Effector memory CD8-positive, alpha-beta T cell (primary cell): ENCODE data around the gene COQ8A.

Experiments used
- ATAC-seq: fragments of 150-1000 bp; cut with Tn5 transposase; replicated peaks from 2 replicates; pipeline ENCODE4 v1.10.0; 2021; ENCODE audit warnings: mild to moderate bottlenecking, moderate library complexity
- DNase-seq, 3 experiments: peaks; one replicate each; pipeline ENCODE4 v3.0.0; 2021
- H3K27ac Mint-ChIP-seq, 2 donors: one replicate each; pipeline ENCODE4 v1.8.0; 2022; ENCODE audit warnings: mild to moderate bottlenecking in 2 of 2, mixed read lengths in 2 of 2, moderate library complexity in 2 of 2
- H3K27me3 Mint-ChIP-seq, 2 donors: one replicate each; pipeline ENCODE4 v1.8.0; 2022; ENCODE audit warnings: mixed read lengths in 2 of 2
- H3K36me3 Mint-ChIP-seq: one replicate; pipeline ENCODE4 v1.8.0; 2022; ENCODE audit warnings: mild to moderate bottlenecking, moderate library complexity, mixed read lengths; ENCODE audit not compliant: insufficient read depth
- H3K4me1 Mint-ChIP-seq, 2 donors: one replicate each; pipeline ENCODE4 v1.8.0; 2022; ENCODE audit warnings: low read depth in 2 of 2, mixed read lengths in 2 of 2
- H3K4me3 Mint-ChIP-seq, 2 donors: one replicate each; pipeline ENCODE4 v1.8.0; 2022; ENCODE audit warnings: mild to moderate bottlenecking in 2 of 2, mixed read lengths in 2 of 2, moderate library complexity in 2 of 2
- H3K9me3 Mint-ChIP-seq, 2 donors: one replicate each; pipeline ENCODE4 v1.8.0; 2022; ENCODE audit warnings: mixed read lengths in 2 of 2

COQ8A gene

DNA sequence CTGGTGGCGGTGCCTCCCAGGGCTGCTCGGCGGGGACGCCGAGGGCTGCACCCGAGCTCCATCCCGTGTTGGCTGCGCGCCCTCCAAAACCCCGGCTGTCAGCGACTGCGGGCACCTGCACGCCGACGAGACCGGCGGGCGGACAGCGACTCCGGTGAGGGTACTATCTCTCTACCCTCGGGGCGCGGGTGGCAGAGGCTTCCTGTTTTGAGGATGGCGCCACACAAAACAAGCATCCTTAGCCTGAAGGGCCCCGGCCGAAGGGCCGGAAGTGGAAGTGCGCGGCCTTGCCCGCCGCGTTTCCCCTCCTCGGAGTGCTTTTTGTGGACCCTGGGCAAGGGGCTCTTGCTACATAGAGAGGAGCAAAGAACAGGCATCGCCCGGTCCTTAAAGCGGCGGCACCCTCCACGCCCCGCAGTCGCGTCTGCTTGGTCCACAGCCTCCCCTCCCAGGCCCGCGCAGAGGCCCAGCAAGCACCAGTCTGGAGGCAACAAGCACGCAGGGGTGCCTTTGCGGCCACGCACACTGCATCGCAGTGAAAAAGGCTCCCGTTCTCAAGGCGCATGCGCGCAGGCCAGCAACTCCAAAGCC, 561 bp upstream of the COQ8A start:
- Mint-ChIP-seq H3K36me3 (peaks cover 22% of the 10 kb centered on the region), H3K9me3 (peaks cover 0 to 12% of the 10 kb centered on the region in 2 donors), H3K27me3 (no peaks in the 10 kb centered on the region), H3K4me1 (peaks cover 37 to 49% of the 10 kb centered on the region in 2 donors), H3K4me3 (peak overlapping the region; percentile 86 to 89), H3K27ac (peak overlapping the region; percentile 97)
- ATAC-seq = peak; percentile 26
- DNase-seq = peak in 2 of 3 experiments; percentile 50 to 59

DNA sequence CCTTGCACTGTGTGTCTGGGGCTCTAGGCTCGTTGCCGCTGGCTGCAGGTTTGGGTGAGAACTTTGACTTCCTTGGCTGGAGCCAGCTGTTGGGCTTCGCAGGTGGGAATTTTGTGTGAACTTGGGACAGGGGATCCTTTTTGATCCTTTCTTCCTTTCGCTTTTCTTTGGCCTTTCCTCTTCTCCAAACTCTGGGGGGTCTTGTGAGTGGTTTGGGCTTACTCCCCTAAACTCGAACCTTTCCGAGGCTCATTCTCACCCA, 643 bp downstream of the COQ8A start:
- peaks cover 42 to 49% of the 10 kb centered on the region in 2 donors for H3K4me1 Mint-ChIP-seq
- H3K4me3 Mint-ChIP-seq = peak overlapping the region; percentile 86 to 89
- no peaks in the 10 kb centered on the region for H3K27me3 Mint-ChIP-seq
- ATAC-seq (no peak), DNase-seq (no peak)
- H3K9me3 Mint-ChIP-seq = peaks cover 0 to under 1% of the 10 kb centered on the region in 2 donors
- H3K36me3 Mint-ChIP-seq = peaks cover 22% of the 10 kb centered on the region
- H3K27ac Mint-ChIP-seq = peak overlapping the region; percentile 97

DNA sequence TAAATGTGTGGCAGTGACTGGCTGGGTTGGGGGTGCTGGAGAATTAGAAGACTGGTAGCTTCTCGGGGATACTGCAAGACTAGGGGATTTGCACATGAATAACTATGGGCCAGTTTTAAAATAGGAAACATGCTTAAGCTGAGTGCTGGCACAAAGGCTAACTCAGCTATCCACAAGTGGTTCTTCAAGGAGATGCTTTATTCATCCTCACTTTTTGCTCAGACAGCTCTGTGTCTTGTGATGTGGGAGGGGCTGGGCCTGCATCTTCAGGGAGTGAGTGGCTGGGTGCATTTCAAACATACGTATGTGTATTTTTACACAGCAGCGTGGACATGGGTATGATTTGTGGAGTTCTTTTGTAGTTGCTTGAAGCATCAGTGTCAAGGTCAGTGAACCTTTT, 2.3 kb downstream of the COQ8A start:
- peak overlapping the region in 1 of 2 donors; percentile 79 for H3K27ac Mint-ChIP-seq
- ATAC-seq = no peak
- H3K4me1 Mint-ChIP-seq = peaks cover 49 to 63% of the 10 kb centered on the region in 2 donors
- DNase-seq = no peak
- no peaks in the 10 kb centered on the region for H3K9me3 Mint-ChIP-seq
- H3K36me3 Mint-ChIP-seq = peaks cover 22% of the 10 kb centered on the region
- no peaks in the 10 kb centered on the region for H3K27me3 Mint-ChIP-seq
- peak overlapping the region; percentile 59 to 86 for H3K4me3 Mint-ChIP-seq

DNA sequence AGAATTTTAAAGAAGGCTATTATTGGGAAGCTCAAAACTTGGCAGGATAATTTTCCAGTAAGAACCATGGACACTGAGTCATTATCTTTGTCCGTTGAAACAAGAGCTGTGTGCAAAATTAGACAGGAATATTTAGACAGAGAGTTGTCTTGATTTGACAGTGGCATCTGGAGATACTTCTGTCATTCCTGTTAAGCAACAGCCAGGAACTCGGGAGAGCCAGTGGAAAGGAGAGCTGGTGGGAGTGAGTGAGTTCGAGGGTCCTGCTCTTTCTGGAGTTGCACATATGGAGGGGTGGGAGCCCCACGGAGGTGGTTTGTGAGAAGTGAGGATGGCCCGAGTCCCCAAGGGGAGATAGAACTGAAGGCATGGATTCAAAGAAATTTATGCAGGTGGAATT, 3.1 kb downstream of the COQ8A start:
- Mint-ChIP-seq H3K27me3 (no peaks in the 10 kb centered on the region), H3K27ac (peak overlapping the region in 1 of 2 donors; percentile 83), H3K9me3 (no peaks in the 10 kb centered on the region), H3K36me3 (peaks cover 22% of the 10 kb centered on the region), H3K4me3 (no peak overlapping the region), H3K4me1 (peaks cover 51 to 64% of the 10 kb centered on the region in 2 donors)
- ATAC-seq (no peak), DNase-seq (no peak)

DNA sequence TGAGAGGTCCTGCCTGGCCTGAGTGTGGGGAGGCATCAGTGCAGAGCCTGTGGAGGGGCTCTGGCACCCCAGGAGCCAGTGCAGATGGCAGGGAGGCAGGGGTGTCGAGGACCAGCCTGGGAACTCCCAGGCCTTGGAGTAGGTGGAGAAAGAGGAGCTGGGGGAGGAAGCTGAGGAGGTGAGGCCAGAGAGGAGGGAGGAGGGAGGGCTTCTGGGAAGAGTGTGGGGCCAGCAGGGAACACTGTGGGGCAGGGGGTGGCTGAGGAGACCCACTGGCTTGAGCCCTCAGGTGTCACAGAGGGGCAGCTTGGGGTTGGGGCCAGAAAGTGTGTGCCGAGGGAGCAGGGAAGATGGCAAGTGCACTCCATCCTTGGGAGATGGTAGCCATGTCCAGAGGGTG, 3.8 kb downstream of the COQ8A start:
- no peak overlapping the region for H3K4me3 Mint-ChIP-seq
- H3K9me3 Mint-ChIP-seq = no peaks in the 10 kb centered on the region
- peaks cover 16% of the 10 kb centered on the region for H3K36me3 Mint-ChIP-seq
- H3K27ac Mint-ChIP-seq = peak overlapping the region; percentile 30 to 83
- H3K4me1 Mint-ChIP-seq = peaks cover 53 to 60% of the 10 kb centered on the region in 2 donors
- ATAC-seq (no peak), DNase-seq (no peak)
- H3K27me3 Mint-ChIP-seq = no peaks in the 10 kb centered on the region

DNA sequence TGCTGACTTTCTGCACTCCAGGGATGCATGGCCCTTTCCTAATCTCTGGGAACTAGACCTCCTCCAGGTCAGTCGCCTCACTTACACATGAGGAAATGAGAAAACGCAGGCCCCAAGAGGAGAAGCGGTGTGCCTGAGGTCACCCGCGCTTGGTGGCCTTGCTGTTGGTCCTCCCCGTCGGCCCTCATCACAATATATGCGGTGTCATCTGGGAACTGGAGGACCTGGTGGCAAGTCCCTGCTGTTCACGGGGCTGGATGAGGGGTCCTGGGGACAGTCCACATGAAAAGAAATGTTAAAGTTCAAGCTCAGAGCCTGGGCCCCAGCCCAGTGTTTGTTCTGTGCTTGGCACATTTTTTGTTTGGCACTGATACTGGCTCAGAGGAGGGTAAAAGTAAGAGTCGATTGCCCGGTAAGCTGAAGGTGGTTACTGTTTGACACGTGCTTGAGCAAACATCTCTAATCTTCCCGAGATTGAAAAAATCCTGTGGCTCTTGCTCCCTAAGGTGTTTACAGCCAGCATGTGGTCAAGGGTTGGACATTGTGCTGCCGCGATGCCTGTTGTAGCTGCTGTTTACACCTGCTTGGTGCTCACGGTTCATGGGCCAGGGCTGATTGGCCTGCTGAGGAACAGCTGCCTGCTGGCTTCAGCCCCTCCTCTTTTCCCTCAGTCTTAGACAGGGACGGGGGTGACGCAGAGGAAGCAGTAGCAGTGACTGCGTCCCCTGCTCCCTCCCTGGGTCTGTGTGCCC, 5.2 kb downstream of the COQ8A start:
- peaks cover 49 to 55% of the 10 kb centered on the region in 2 donors for H3K4me1 Mint-ChIP-seq

DNA sequence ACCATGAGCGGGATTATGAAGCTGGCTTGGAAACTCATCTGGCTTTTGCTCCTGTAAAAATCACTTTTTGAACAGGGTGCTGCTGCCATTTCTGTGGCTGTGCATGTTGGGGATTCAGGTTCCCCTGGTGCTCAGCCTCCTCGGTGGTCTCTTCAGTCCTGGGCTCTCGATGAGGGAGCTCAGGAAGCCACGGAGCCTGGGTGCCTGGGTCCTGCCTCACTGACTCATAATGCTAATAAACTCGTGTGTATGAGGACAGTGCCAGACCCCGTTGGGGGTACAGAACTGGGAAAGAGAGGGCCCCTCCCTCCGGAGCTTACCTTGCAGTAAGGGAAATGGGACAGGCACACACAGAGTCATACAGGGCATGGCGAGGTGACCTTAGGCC, 5.8 kb downstream of the COQ8A start:
- Mint-ChIP-seq H3K27ac (peak overlapping the region in 1 of 2 donors; percentile 73), H3K4me3 (no peak overlapping the region), H3K36me3 (peaks cover 4% of the 10 kb centered on the region), H3K4me1 (peaks cover 46 to 54% of the 10 kb centered on the region in 2 donors), H3K9me3 (no peaks in the 10 kb centered on the region), H3K27me3 (no peaks in the 10 kb centered on the region)
- ATAC-seq (no peak), DNase-seq (no peak)

More for the DNA sequence above, 5.2 kb downstream of the COQ8A start:
- ATAC-seq (no peak), DNase-seq (no peak)
- Mint-ChIP-seq H3K27ac (peak overlapping the region in 1 of 2 donors; percentile 73), H3K4me3 (no peak overlapping the region), H3K27me3 (no peaks in the 10 kb centered on the region), H3K36me3 (peaks cover 4% of the 10 kb centered on the region), H3K9me3 (no peaks in the 10 kb centered on the region)

DNA sequence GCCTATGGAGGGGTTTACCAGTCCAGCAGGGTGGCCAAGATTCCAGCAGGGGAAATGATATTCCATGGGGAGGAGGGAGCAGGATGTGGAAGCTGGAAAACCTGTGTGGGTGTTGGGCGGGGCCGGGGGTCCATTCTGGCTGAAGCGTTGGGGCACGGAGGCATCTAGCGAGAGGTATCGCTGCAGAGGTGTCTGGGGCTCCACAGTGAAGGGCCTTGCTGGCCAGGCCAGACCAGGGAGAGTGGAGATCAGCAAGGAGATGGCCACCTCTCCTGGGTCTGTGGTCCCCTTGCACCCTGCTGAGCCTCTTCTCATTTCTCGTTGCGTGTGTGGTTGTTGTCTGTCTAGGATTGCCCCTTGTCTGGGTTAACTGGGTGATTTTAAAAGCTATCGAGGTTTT, 6.2 kb downstream of the COQ8A start:
- ATAC-seq = no peak
- Mint-ChIP-seq H3K9me3 (no peaks in the 10 kb centered on the region), H3K4me3 (no peak overlapping the region), H3K4me1 (peaks cover 45 to 53% of the 10 kb centered on the region in 2 donors), H3K36me3 (peaks cover 2% of the 10 kb centered on the region), H3K27me3 (no peaks in the 10 kb centered on the region), H3K27ac (peak overlapping the region in 1 of 2 donors; percentile 73)
- no peak for DNase-seq

DNA sequence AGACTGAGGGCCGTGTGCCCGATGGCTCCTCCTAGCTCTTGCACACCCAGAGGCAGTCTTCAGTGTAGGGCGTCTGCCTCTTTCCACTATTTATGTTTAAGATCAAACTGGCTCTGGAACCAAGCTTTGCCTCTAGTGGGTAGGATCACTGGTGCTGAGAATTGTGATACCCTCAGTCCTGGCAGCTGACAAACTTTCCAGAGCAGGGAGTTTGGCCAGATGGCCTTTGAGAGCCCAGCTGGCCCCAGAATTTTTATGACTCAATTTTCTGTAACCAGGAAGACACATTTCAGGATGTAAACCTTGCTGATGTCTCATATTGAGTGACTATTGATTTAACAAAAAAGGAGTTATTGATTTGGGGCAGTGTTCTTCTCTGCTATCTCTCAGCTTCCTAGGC, 6.7 kb downstream of the COQ8A start:
- H3K27me3 Mint-ChIP-seq = no peaks in the 10 kb centered on the region
- no peaks in the 10 kb centered on the region for H3K36me3 Mint-ChIP-seq
- H3K9me3 Mint-ChIP-seq = no peaks in the 10 kb centered on the region
- peaks cover 47 to 52% of the 10 kb centered on the region in 2 donors for H3K4me1 Mint-ChIP-seq
- no peak for ATAC-seq
- H3K4me3 Mint-ChIP-seq = no peak overlapping the region
- H3K27ac Mint-ChIP-seq = peak overlapping the region in 1 of 2 donors; percentile 73
- DNase-seq = no peak

DNA sequence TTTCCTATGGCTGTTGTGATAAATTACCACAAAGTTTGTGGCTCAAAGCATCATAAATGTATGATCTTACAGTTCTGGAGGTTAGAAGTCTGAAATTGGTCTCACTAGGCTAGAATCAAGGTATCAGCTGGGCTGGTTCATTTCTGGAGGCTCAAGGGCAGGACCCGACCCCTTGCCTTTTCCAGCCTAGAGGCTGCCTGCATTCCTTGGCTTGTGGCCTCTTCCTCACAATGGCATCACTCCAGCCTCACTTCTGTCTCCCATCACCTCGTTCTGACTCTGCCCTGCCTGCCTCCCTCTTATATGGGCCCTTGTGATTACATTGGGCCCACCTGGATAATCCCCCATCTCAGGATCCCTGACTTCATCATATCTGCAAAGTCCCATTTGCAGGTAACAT, 8.0 kb downstream of the COQ8A start:
- no peak overlapping the region for H3K4me3 Mint-ChIP-seq
- no peaks in the 10 kb centered on the region for H3K36me3 Mint-ChIP-seq
- no peak overlapping the region for H3K27ac Mint-ChIP-seq
- H3K9me3 Mint-ChIP-seq = no peaks in the 10 kb centered on the region
- DNase-seq (no peak), ATAC-seq (no peak)
- H3K4me1 Mint-ChIP-seq = peaks cover 40 to 41% of the 10 kb centered on the region in 2 donors
- no peaks in the 10 kb centered on the region for H3K27me3 Mint-ChIP-seq

DNA sequence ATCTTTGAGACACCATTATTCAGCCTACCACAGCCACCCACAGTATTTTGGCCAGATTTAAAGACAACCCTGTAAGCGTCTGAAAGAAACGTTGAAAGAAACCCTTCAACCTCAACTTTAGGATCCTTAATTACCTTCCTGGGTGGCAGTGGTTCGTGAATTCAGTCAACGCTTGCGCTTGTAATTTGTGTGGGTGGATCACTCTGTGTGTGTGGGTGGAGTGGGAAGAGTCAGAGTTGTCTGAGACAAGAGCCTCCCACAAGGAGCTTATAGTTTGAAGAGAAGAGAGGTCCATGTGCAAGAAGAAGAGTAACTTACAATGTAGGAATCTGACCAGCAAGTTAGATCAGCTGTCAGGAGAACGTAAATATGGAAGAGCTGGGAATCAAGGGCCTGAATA, 8.4 kb downstream of the COQ8A start:
- Mint-ChIP-seq H3K27ac (no peak overlapping the region), H3K4me1 (peaks cover 40 to 41% of the 10 kb centered on the region in 2 donors), H3K4me3 (no peak overlapping the region), H3K9me3 (no peaks in the 10 kb centered on the region), H3K27me3 (no peaks in the 10 kb centered on the region), H3K36me3 (no peaks in the 10 kb centered on the region)
- ATAC-seq (no peak), DNase-seq (no peak)

DNA sequence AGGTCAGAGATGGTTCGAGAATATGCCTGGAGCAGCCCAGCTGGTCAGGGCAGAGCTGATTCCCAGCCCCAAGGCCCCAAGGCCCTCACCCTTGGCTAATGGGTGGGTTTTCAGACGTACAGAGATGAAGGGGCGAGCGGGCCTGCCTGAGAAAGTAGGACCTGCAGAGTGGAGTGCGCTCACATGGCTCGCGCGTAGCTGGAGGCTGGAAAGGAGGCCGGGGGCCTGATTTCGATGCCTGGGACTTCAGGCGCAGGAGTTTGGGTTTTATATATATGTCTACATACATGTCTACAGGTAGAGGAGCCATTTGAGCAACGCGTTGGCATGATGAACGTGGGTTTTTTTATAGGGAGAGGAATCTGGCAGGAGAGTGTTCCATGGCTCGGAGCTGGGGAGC, 8.9 kb downstream of the COQ8A start:
- Mint-ChIP-seq H3K9me3 (no peaks in the 10 kb centered on the region), H3K4me3 (no peak overlapping the region), H3K27ac (no peak overlapping the region), H3K27me3 (no peaks in the 10 kb centered on the region), H3K4me1 (peaks cover 37 to 38% of the 10 kb centered on the region in 2 donors), H3K36me3 (no peaks in the 10 kb centered on the region)
- ATAC-seq (no peak), DNase-seq (no peak)

DNA sequence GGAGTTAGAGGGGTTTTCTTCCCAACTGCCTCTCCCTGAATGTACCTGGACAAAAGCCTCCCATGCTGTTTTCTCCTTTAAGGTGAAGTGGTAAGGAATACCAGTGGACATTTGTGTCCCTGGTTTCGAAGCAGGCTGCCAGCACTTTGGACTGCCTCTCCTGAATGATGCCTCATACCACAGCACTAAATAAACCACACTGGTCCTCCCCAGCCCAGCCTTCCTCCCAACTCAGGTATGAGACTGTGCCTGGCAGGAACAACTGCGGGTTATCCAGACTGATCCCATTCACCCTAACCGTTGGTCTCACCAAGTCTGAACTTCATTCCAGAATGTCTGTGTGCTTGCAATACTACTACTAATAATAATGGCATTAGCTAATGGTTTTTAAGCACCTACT, 9.3 kb downstream of the COQ8A start:
- Mint-ChIP-seq H3K4me1 (peaks cover 37% of the 10 kb centered on the region in 2 donors), H3K36me3 (no peaks in the 10 kb centered on the region), H3K9me3 (peaks cover 0 to under 1% of the 10 kb centered on the region in 2 donors), H3K27ac (no peak overlapping the region), H3K4me3 (no peak overlapping the region), H3K27me3 (no peaks in the 10 kb centered on the region)
- ATAC-seq (no peak), DNase-seq (no peak)

DNA sequence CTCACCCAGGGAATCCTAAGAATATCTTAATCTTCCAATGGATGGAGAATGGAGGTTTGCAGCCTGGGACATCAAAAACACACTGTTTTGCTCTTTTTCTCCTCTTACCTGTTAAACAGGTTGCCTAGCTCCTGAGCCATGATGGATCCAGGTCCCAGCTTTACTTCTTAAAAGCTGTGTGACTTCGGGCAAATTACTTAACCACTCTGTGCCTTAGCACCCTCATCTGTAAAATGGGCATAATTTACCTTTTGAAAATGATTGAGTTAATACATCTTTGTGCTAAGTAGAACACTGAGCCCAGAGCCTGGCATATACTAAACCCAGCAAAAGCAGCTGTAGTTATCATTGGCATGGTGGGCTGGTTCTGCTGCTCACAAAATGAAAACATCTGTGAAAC, 10.2 kb downstream of the COQ8A start:
- Mint-ChIP-seq H3K4me3 (no peak overlapping the region), H3K36me3 (no peaks in the 10 kb centered on the region), H3K27me3 (no peaks in the 10 kb centered on the region), H3K4me1 (peaks cover 36 to 37% of the 10 kb centered on the region in 2 donors), H3K9me3 (peaks cover 0 to 6% of the 10 kb centered on the region in 2 donors), H3K27ac (no peak overlapping the region)
- DNase-seq (no peak), ATAC-seq (no peak)
